GM12878 (cell line): ENCODE results near the gene HAS3. TPM values are rescaled to one million over a fixed set of nuclear protein-coding genes. Genes with fewer than 3 reads are reported as not detected.

ENCODE experiments used
- ATAC-seq: fragments of 200-7000 bp; cut with Tn5 transposase; 3 replicates; pipeline ENCODE4 v1.9.1; 2020; ENCODE audit warnings: mild to moderate bottlenecking, moderate library complexity
- BruUV-seq: library from RNA; stranded (reverse); fragments of 400-500 nt; replicated peaks from 2 replicates; lab custom pipeline; 2021; lab: Mats Ljungman, UMichigan
- CTCF ChIA-PET: fragments of 300-600 bp; sonication (Branson Sonifier 250); formaldehyde crosslinking; extraction: SDS; loops from one replicate; lab custom pipeline; 2021; ENCODE audit warnings: inconsistent platforms; lab: Yijun Ruan, JAX
- POLR2A ChIA-PET: fragments of 350-600 bp; formaldehyde crosslinking; extraction: SDS; loops from one replicate; lab custom pipeline; 2021; ENCODE audit warnings: inconsistent platforms; lab: Charles Lee
- RAD21 ChIA-PET: fragments of 300-600 bp; sonication (Branson Sonifier 250); formaldehyde crosslinking; loops from one replicate; lab custom pipeline; 2023; ENCODE audit warnings: antibody characterized with exemption; ENCODE audit not compliant: unreplicated experiment; lab: Charles Lee
- SMC1A ChIA-PET: fragments of 300-600 bp; sonication (Branson Sonifier 250); formaldehyde crosslinking; loops from one replicate; lab custom pipeline; 2023; ENCODE audit not compliant: unreplicated experiment, uncharacterized antibody; lab: Charles Lee
- DNase-seq: peaks from one replicate; pipeline ENCODE4 v3.0.0-alpha.2; 2011; ENCODE audit warnings: low read depth, low spot score
- FAIRE-seq: peaks from 3 replicates; lab custom pipeline; 2011; peaks lifted over from hg19 to GRCh38; lab: Jason Lieb, UNC
- H2AFZ ChIP-seq: 2 replicates; pipeline ENCODE4 v1.6.0; 2011; ENCODE audit warnings: low read depth, low read length, control low read depth; ENCODE audit not compliant: control insufficient read depth
- H3K27ac ChIP-seq: 2 replicates; pipeline ENCODE4 v1.5.1; 2011; ENCODE audit warnings: control low read depth; ENCODE audit not compliant: control insufficient read depth, insufficient read depth
- H3K27me3 ChIP-seq, 2 experiments: replicated peaks in 1 of 2; 2 replicates each; pipeline versions ENCODE4 v1.6.0 to v1.6.1; 2011; ENCODE audit warnings: low read length in 1 of 2; ENCODE audit not compliant: control insufficient read depth in 2 of 2, insufficient read depth in 2 of 2
- H3K36me3 ChIP-seq, 2 experiments: 2 replicates each; pipeline ENCODE4 v1.5.1; 2011; ENCODE audit warnings: low read length in 1 of 2; ENCODE audit not compliant: control insufficient read depth in 2 of 2, insufficient read depth in 2 of 2
- H3K4me1 ChIP-seq: 2 replicates; pipeline ENCODE4 v1.6.1; 2011; ENCODE audit warnings: mild to moderate bottlenecking, low read length, moderate library complexity, mixed read lengths; ENCODE audit not compliant: control insufficient read depth, insufficient read depth
- H3K4me2 ChIP-seq: 2 replicates; pipeline ENCODE4 v1.6.0; 2011; ENCODE audit warnings: control low read depth; ENCODE audit not compliant: control insufficient read depth, insufficient read depth
- H3K4me3 ChIP-seq: fragments of 200-600 bp; sonication (generic); 2 replicates; pipeline ENCODE4 v1.5.1; 2016
- H3K79me2 ChIP-seq: 2 replicates; pipeline ENCODE4 v1.6.0; 2011; ENCODE audit warnings: low read length; ENCODE audit not compliant: control insufficient read depth, insufficient read depth
- H3K9ac ChIP-seq: 2 replicates; pipeline ENCODE4 v1.8.0; 2011; ENCODE audit warnings: low read length, control low read depth, mixed read lengths; ENCODE audit not compliant: control insufficient read depth, insufficient read depth
- H3K9me3 ChIP-seq: replicated peaks from 3 replicates; pipeline ENCODE4 v1.5.1; 2011; ENCODE audit warnings: mild to moderate bottlenecking, low read length; ENCODE audit not compliant: control insufficient read depth, insufficient read depth
- H4K20me1 ChIP-seq: 2 replicates; pipeline ENCODE4 v1.6.0; 2011; ENCODE audit not compliant: control insufficient read depth, insufficient read depth
- ASH2L ChIP-seq: fragments of 300-600, 200-600 bp; sonication (generic); IDR thresholded peaks from 2 replicates; pipeline ENCODE4 v1.6.1; 2017; ENCODE audit warnings: low read depth, mild to moderate bottlenecking, borderline replicate concordance
- BHLHE40 ChIP-seq, 2 experiments: fragments of 450-650 bp in 1 of 2; IDR thresholded peaks; 2 replicates each; pipeline ENCODE4 v1.6.1; 2011 to 2017; ENCODE audit warnings: low read depth in 2 of 2, borderline replicate concordance in 1 of 2, improper control_type of control experiment in 1 of 2, low read length in 1 of 2, mild to moderate bottlenecking in 1 of 2
- CBFB ChIP-seq: IDR thresholded peaks from 2 replicates; pipeline ENCODE4 v1.6.1; 2016; ENCODE audit warnings: antibody characterized with exemption, low read depth
- CHD1 ChIP-seq: IDR thresholded peaks from 2 replicates; pipeline ENCODE4 v1.6.1; 2012; ENCODE audit warnings: low read depth, low read length, improper control_type of control experiment
- CREM ChIP-seq: IDR thresholded peaks from 2 replicates; pipeline ENCODE4 v1.6.1; 2014; ENCODE audit warnings: antibody characterized with exemption, low read depth
- DPF2 ChIP-seq: fragments of 450-650 bp; IDR thresholded peaks from 2 replicates; pipeline ENCODE4 v1.6.1; 2017; ENCODE audit warnings: mild to moderate bottlenecking
- EED ChIP-seq: sonication (generic); IDR thresholded peaks from 2 replicates; pipeline ENCODE4 v1.6.1; 2016; ENCODE audit warnings: antibody characterized with exemption, low read depth
- FOXM1 ChIP-seq: IDR thresholded peaks from 2 replicates; pipeline ENCODE4 v1.6.1; 2012; ENCODE audit warnings: low read depth, mild to moderate bottlenecking, inconsistent platforms, low read length, moderate library complexity
- NRF1 ChIP-seq: conservative IDR thresholded peaks from 2 replicates; pipeline ENCODE4 v1.6.1; 2011; ENCODE audit warnings: mild to moderate bottlenecking, low read depth, low read length, improper control_type of control experiment
- RUNX3 ChIP-seq: IDR thresholded peaks from 2 replicates; pipeline ENCODE4 v1.6.1; 2012; ENCODE audit warnings: low read length, inconsistent platforms
- WRNIP1 ChIP-seq: IDR thresholded peaks from 2 replicates; pipeline ENCODE4 v1.6.1; 2011; ENCODE audit warnings: low read depth, low read length, improper control_type of control experiment, borderline replicate concordance
- ZBED1 ChIP-seq: IDR thresholded peaks from 2 replicates; pipeline ENCODE4 v1.6.1; 2016; ENCODE audit warnings: borderline replicate concordance
- ZSCAN29 ChIP-seq: fragments of 450-650 bp; IDR thresholded peaks from 2 replicates; pipeline ENCODE4 v1.6.1; 2017; ENCODE audit warnings: mild to moderate bottlenecking, moderate library complexity
- WGBS: methylation state at CpG from one replicate; pipeline ENCODE4 v1.1.6; 2016; ENCODE audit warnings: low lambda C conversion rate; ENCODE audit not compliant: insufficient replicate concordance, insufficient coverage; ENCODE audit errors: missing lambda C conversion rate; 5-methylcytosine and 5-hydroxymethylcytosine counted together
- in situ Hi-C: fragments of 300-500 bp; cut with MboI; formaldehyde crosslinking; loops from 9 replicates; pipeline ENCODE4 v1.14.3; 2018; ENCODE audit warnings: mixed read lengths
- intact Hi-C: fragments of 100-400 bp; cut with micrococcal nuclease; formaldehyde crosslinking; loops from one replicate; pipeline ENCODE4 v1.14.2; 2022; ENCODE audit not compliant: unreplicated experiment
- polyA plus RNA-seq, 11 experiments: library from polyadenylated mRNA; depleted of rRNA in 4 of 11; unstranded in 6 of 11; stranded (reverse) in 5 of 11; fragments of >200 nt; fragmentation: Nextera tagmentation in 4 of 11; fragmentation: Illumina TruSeq in 1 of 11; extraction: Ambion mirVana in 4 of 11; extraction: Trizol in 1 of 11; gene quantifications; 1 replicate in 1 of 11; 2 replicates in 10 of 11; pipeline versions ENCODE4 v1.2.1 to v1.2.3, GENCODE V29; 2011 to 2016; ENCODE audit warnings: inconsistent platforms in 2 of 11, missing spikeins in 2 of 11, low read depth in 1 of 11
- total RNA-seq, 4 experiments: library from RNA; depleted of rRNA in 3 of 4; stranded (reverse); fragments of >200 nt in 3 of 4; fragmentation: Illumina TruSeq in 1 of 4; extraction: Trizol in 1 of 4; gene quantifications; 2 replicates each; pipeline versions ENCODE4 v1.2.1 to v1.2.3, GENCODE V29; 2013 to 2021
- TF ChIP-seq, protein P1 (sequence below): fragments of 450-650 bp; IDR thresholded peaks from 2 replicates; pipeline ENCODE4 v1.6.1; 2018; ENCODE audit warnings: mild to moderate bottlenecking, low read depth, moderate library complexity; ENCODE audit not compliant: partially characterized antibody
- TF ChIP-seq, protein P2 (sequence below), 3 experiments: IDR thresholded peaks in 2 of 3; conservative IDR thresholded peaks in 1 of 3; 2 replicates each; pipeline ENCODE4 v1.5.1; 2011; ENCODE audit warnings: low read depth in 3 of 3, low read length in 3 of 3, mild to moderate bottlenecking in 3 of 3, control low read depth in 2 of 3, moderate library complexity in 2 of 3, inconsistent platforms in 1 of 3, mixed read lengths in 1 of 3; ENCODE audit not compliant: control insufficient read depth in 2 of 3, insufficient read depth in 1 of 3; ENCODE audit errors: extremely low read depth in 1 of 3
- TF ChIP-seq, protein P3 (sequence below): fragments of 450-650 bp; IDR thresholded peaks from 2 replicates; pipeline ENCODE4 v1.6.1; 2016; ENCODE audit warnings: mild to moderate bottlenecking, moderate library complexity, borderline replicate concordance

Gene HAS3
- total and polyA plus RNA-seq, 10 of the 15 experiments (the other 5 are each of a cell fraction or from before 2014, with no cell fraction given), result 0.06 to 0.56 (median 0.19) TPM; not detected in 2

DNA sequence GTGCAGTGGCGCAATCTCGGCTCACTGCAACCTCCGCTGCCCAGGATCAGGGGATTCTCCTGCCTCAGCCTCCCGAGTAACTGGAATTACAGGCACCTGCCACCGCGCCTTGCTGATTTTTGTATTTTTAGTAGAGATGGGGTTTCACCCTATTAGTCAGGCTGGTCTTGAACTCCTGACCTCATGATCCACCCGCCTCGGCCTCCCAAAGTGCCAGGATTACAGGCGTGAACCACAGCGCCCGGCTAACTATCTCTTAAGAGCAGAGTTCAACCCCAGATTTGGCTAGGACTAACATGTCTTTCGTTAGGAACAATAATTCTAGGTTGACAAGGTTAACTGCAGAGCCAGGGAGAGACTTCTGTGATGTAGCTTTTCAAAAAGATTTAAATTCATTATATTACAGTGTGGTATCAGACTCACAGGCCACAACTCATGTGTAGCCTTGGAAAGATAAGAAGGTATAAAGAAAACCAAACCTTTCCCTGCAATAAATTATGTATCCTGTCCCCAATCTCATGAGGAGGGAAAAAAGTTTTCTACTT, 22.6 kb downstream of the HAS3 start:
- Histone ChIP-seq H3K9me3 (no peaks in the 10 kb centered on the region), H2AFZ (no peak overlapping the region), H3K27ac (no peak overlapping the region), H3K4me3 (no peak overlapping the region), H3K9ac (no peak overlapping the region), H3K36me3 (no peaks in the 10 kb centered on the region; a peak in 1 of 4 replicates), H3K4me1 (no peaks in the 10 kb centered on the region; the same call in 1 of the 2 replicates), H4K20me1 (no peaks in the 10 kb centered on the region), H3K4me2 (no peak overlapping the region), H3K79me2 (peaks cover 50% of the 10 kb centered on the region), H3K27me3 (no peaks in the 10 kb centered on the region)
- in situ Hi-C loops (no loop called here), intact Hi-C loops (no loop called here)
- FAIRE-seq (no peak), ATAC-seq (no peak), DNase-seq (no peak)
- ChIA-PET POLR2A (interaction anchor here (1.2 kb wide), 1 partner anchor 122 kb away, joined by 3 read pairs; no protein-coding TSS in a partner anchor), CTCF (interaction anchor here (1.2 to 3.0 kb wide), 2 partner anchors 13 to 15 kb away, joined by 3 to 17 read pairs; no protein-coding TSS in a partner anchor), SMC1A (interaction anchor here (0.8 to 1.2 kb wide), 3 partner anchors 14 to 618 kb away, joined by 3 read pairs; no protein-coding TSS in a partner anchor), RAD21 (interaction anchor here (1.2 kb wide), 1 partner anchor 276 kb away, joined by 3 read pairs; no protein-coding TSS in a partner anchor)
- BruUV-seq, result no TSS peak
- WGBS, result 93% methylated on average over 12 of the region's 12 CpGs
- TF ChIP-seq DPF2, result no peak
- no peak for TF ChIP-seq RUNX3
- TF ChIP-seq, protein P1, sequence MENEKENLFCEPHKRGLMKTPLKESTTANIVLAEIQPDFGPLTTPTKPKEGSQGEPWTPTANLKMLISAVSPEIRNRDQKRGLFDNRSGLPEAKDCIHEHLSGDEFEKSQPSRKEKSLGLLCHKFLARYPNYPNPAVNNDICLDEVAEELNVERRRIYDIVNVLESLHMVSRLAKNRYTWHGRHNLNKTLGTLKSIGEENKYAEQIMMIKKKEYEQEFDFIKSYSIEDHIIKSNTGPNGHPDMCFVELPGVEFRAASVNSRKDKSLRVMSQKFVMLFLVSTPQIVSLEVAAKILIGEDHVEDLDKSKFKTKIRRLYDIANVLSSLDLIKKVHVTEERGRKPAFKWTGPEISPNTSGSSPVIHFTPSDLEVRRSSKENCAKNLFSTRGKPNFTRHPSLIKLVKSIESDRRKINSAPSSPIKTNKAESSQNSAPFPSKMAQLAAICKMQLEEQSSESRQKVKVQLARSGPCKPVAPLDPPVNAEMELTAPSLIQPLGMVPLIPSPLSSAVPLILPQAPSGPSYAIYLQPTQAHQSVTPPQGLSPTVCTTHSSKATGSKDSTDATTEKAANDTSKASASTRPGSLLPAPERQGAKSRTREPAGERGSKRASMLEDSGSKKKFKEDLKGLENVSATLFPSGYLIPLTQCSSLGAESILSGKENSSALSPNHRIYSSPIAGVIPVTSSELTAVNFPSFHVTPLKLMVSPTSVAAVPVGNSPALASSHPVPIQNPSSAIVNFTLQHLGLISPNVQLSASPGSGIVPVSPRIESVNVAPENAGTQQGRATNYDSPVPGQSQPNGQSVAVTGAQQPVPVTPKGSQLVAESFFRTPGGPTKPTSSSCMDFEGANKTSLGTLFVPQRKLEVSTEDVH, result no peak
- no peak for TF ChIP-seq EED
- TF ChIP-seq BHLHE40 (IDR thresholded peaks at IDR 0.05; ENCODE audit: borderline replicate concordance in 1 of 2, low read depth in 2 of 2, low read length in 1 of 2), result no peak
- TF ChIP-seq, protein P2, sequence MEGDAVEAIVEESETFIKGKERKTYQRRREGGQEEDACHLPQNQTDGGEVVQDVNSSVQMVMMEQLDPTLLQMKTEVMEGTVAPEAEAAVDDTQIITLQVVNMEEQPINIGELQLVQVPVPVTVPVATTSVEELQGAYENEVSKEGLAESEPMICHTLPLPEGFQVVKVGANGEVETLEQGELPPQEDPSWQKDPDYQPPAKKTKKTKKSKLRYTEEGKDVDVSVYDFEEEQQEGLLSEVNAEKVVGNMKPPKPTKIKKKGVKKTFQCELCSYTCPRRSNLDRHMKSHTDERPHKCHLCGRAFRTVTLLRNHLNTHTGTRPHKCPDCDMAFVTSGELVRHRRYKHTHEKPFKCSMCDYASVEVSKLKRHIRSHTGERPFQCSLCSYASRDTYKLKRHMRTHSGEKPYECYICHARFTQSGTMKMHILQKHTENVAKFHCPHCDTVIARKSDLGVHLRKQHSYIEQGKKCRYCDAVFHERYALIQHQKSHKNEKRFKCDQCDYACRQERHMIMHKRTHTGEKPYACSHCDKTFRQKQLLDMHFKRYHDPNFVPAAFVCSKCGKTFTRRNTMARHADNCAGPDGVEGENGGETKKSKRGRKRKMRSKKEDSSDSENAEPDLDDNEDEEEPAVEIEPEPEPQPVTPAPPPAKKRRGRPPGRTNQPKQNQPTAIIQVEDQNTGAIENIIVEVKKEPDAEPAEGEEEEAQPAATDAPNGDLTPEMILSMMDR (IDR thresholded peaks at IDR 0.05 in 2 of 3, conservative IDR thresholded peaks at IDR 0.05 in 1 of 3; ENCODE audit: control insufficient read depth in 2 of 3, extremely low read depth in 1 of 3, insufficient read depth in 1 of 3, low read depth in 3 of 3, low read length in 3 of 3), result no peak
- no peak for TF ChIP-seq CBFB
- no peak for TF ChIP-seq CREM
- TF ChIP-seq CHD1, result no peak
- no peak for TF ChIP-seq ZBED1
- TF ChIP-seq NRF1, result no peak
- TF ChIP-seq ZSCAN29, result no peak
- no peak for TF ChIP-seq FOXM1
- no peak for TF ChIP-seq ASH2L
- no peak for TF ChIP-seq WRNIP1
- TF ChIP-seq, protein P3, sequence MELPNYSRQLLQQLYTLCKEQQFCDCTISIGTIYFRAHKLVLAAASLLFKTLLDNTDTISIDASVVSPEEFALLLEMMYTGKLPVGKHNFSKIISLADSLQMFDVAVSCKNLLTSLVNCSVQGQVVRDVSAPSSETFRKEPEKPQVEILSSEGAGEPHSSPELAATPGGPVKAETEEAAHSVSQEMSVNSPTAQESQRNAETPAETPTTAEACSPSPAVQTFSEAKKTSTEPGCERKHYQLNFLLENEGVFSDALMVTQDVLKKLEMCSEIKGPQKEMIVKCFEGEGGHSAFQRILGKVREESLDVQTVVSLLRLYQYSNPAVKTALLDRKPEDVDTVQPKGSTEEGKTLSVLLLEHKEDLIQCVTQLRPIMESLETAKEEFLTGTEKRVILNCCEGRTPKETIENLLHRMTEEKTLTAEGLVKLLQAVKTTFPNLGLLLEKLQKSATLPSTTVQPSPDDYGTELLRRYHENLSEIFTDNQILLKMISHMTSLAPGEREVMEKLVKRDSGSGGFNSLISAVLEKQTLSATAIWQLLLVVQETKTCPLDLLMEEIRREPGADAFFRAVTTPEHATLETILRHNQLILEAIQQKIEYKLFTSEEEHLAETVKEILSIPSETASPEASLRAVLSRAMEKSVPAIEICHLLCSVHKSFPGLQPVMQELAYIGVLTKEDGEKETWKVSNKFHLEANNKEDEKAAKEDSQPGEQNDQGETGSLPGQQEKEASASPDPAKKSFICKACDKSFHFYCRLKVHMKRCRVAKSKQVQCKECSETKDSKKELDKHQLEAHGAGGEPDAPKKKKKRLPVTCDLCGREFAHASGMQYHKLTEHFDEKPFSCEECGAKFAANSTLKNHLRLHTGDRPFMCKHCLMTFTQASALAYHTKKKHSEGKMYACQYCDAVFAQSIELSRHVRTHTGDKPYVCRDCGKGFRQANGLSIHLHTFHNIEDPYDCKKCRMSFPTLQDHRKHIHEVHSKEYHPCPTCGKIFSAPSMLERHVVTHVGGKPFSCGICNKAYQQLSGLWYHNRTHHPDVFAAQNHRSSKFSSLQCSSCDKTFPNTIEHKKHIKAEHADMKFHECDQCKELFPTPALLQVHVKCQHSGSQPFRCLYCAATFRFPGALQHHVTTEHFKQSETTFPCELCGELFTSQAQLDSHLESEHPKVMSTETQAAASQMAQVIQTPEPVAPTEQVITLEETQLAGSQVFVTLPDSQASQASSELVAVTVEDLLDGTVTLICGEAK, result no peak
